Activated CD8-positive, alpha-beta T cell treated with anti-CD3 and anti-CD28 coated beads for 36 hours (primary cell): ENCODE results near the gene MSANTD1. TPM values are rescaled to one million over a fixed set of nuclear protein-coding genes. Genes with fewer than 3 reads are reported as not detected.

Source experiments
- ATAC-seq: fragments of 200-7000 bp; cut with Tn5 transposase; one replicate; pipeline ENCODE4 v1.10.0; 2021; ENCODE audit warnings: mild to moderate bottlenecking, moderate library complexity
- CTCF ChIA-PET: fragments of 350-600 bp; sonication (Branson Sonifier 250); formaldehyde crosslinking; loops from one replicate; lab custom pipeline; 2021; ENCODE audit warnings: antibody characterized with exemption; lab: Charles Lee
- POLR2A ChIA-PET: fragments of 350-600 bp; sonication (Branson Sonifier 250); formaldehyde crosslinking; loops from one replicate; lab custom pipeline; 2021; ENCODE audit warnings: antibody characterized with exemption; lab: Charles Lee
- DNase-seq: peaks from one replicate; pipeline ENCODE4 v3.0.0-alpha.2; 2020
- H3K27ac Mint-ChIP-seq: one replicate; pipeline ENCODE4 v1.8.0; 2021; ENCODE audit warnings: mild to moderate bottlenecking, mixed read lengths
- H3K27me3 Mint-ChIP-seq: one replicate; pipeline ENCODE4 v1.8.0; 2021; ENCODE audit warnings: mixed read lengths
- H3K36me3 Mint-ChIP-seq: one replicate; pipeline ENCODE4 v1.8.0; 2021; ENCODE audit warnings: low read depth, mixed read lengths
- H3K4me1 Mint-ChIP-seq: one replicate; pipeline ENCODE4 v1.8.0; 2021; ENCODE audit warnings: low read depth, mixed read lengths
- H3K4me3 Mint-ChIP-seq: one replicate; pipeline ENCODE4 v1.8.0; 2021; ENCODE audit warnings: mild to moderate bottlenecking, moderate library complexity, mixed read lengths
- H3K9me3 Mint-ChIP-seq: one replicate; pipeline ENCODE4 v1.8.0; 2021; ENCODE audit warnings: mixed read lengths
- CTCF ChIP-seq: fragments of 200-600 bp; IDR thresholded peaks from one replicate; pipeline ENCODE4 v1.8.0; 2022; ENCODE audit warnings: antibody characterized with exemption, mild to moderate bottlenecking
- intact Hi-C: fragments of 100-400 bp; cut with micrococcal nuclease; formaldehyde crosslinking; loops from one replicate; pipeline ENCODE4 v1.10.0; 2022
- total RNA-seq, 2 experiments: library from RNA; stranded (reverse); gene quantifications; one replicate each; pipeline ENCODE4 v1.2.3, GENCODE V29; 2021

Gene MSANTD1
- total RNA-seq, 2 experiments from 2014 or later: 0.43 TPM

- DNase-seq: no peak
- Mint-ChIP-seq H3K4me3 (no peak overlapping the region), H3K27me3 (no peaks in the 10 kb centered on the region), H3K9me3 (no peaks in the 10 kb centered on the region), H3K4me1 (no peaks in the 10 kb centered on the region), H3K27ac (no peak overlapping the region), H3K36me3 (peaks cover 37% of the 10 kb centered on the region)
- ATAC-seq: no peak
- intact Hi-C loops: no loop called here
- TF ChIP-seq CTCF: no peak
- CTCF ChIA-PET: interaction anchor here (1.5 to 2.2 kb wide), 2 partner anchors 9 to 268 kb away, joined by 4 to 10 read pairs; no protein-coding TSS in a partner anchor
- POLR2A ChIA-PET: no interaction called here
Observed at GRCh38 chr4:3212391-3213105, 36.4 kb upstream of the MSANTD1 start.

GRCh38 chr4:3213106-3213425, 35.9 kb upstream of the MSANTD1 start:
- Mint-ChIP-seq H3K36me3 (peaks cover 36% of the 10 kb centered on the region), H3K4me3 (no peak overlapping the region), H3K27ac (no peak overlapping the region), H3K4me1 (no peaks in the 10 kb centered on the region), H3K9me3 (no peaks in the 10 kb centered on the region), H3K27me3 (no peaks in the 10 kb centered on the region)
- POLR2A ChIA-PET: no interaction called here
- TF ChIP-seq CTCF: no peak
- ATAC-seq (no peak), DNase-seq (no peak)
- CTCF ChIA-PET: interaction anchor here (1.5 kb wide), 1 partner anchor 10 kb away, joined by 4 read pairs; no protein-coding TSS in a partner anchor
- intact Hi-C loops: no loop called here

- intact Hi-C loops: no loop called here
- Mint-ChIP-seq H3K27ac (no peak overlapping the region), H3K4me1 (no peaks in the 10 kb centered on the region), H3K9me3 (no peaks in the 10 kb centered on the region), H3K4me3 (no peak overlapping the region), H3K36me3 (peaks cover 38% of the 10 kb centered on the region), H3K27me3 (no peaks in the 10 kb centered on the region)
- ATAC-seq (no peak), DNase-seq (no peak)
- ChIA-PET CTCF (interaction anchor here (1.2 to 1.5 kb wide), 2 partner anchors 10 to 133 kb away, joined by 3 to 4 read pairs; no protein-coding TSS in a partner anchor), POLR2A (no interaction called here)
- TF ChIP-seq CTCF: no peak
Observed at GRCh38 chr4:3213661-3214250, 35.2 kb upstream of the MSANTD1 start.

GRCh38 chr4:3215256-3215655, 33.7 kb upstream of the MSANTD1 start:
- no peak for ATAC-seq
- DNase-seq: no peak
- Mint-ChIP-seq H3K36me3 (peaks cover 35% of the 10 kb centered on the region), H3K27me3 (no peaks in the 10 kb centered on the region), H3K4me3 (no peak overlapping the region), H3K4me1 (peaks cover 2% of the 10 kb centered on the region), H3K9me3 (no peaks in the 10 kb centered on the region), H3K27ac (no peak overlapping the region)
- ChIA-PET CTCF (interaction anchor here (1.5 kb wide), 1 partner anchor 12 kb away, joined by 4 read pairs; no protein-coding TSS in a partner anchor), POLR2A (no interaction called here)
- TF ChIP-seq CTCF: no peak
- intact Hi-C loops: no loop called here

GRCh38 chr4:3215733-3216132, 33.2 kb upstream of the MSANTD1 start:
- no peak for TF ChIP-seq CTCF
- Mint-ChIP-seq H3K4me1 (peaks cover 2% of the 10 kb centered on the region), H3K27ac (no peak overlapping the region), H3K9me3 (no peaks in the 10 kb centered on the region), H3K4me3 (no peak overlapping the region), H3K27me3 (no peaks in the 10 kb centered on the region), H3K36me3 (peaks cover 34% of the 10 kb centered on the region)
- POLR2A ChIA-PET: no interaction called here
- CTCF ChIA-PET: interaction anchor here (1.5 kb wide), 1 partner anchor 13 kb away, joined by 4 read pairs; no protein-coding TSS in a partner anchor
- intact Hi-C loops: no loop called here
- DNase-seq (no peak), ATAC-seq (no peak)
